PC-9 (cell line): ENCODE data around the gene KCNMB2.

Experiments
- CTCF ChIP-seq: fragments of 200-600 bp; sonication (generic); conservative IDR thresholded peaks from 2 replicates; pipeline ENCODE4 v1.6.1; 2017; ENCODE audit warnings: mixed run types, antibody characterized with exemption, mild to moderate bottlenecking, moderate library complexity
- EZH2 ChIP-seq: fragments of 200-600 bp; sonication (generic); IDR thresholded peaks from 2 replicates; pipeline ENCODE4 v1.8.0; 2017; ENCODE audit warnings: antibody characterized with exemption, low read depth

- no peak for TF ChIP-seq CTCF
- TF ChIP-seq EZH2 = no peak
Measured at GRCh38 chr3:178684881-178685590, 148.8 kb downstream of the KCNMB2 start.
